BJ (cell line): ENCODE data around the gene AQP5. TPM values are rescaled to one million over a fixed set of nuclear protein-coding genes. Genes with fewer than 3 reads are reported as not detected.
A peak's percentile ranks its signal among the peaks of the same experiment; 100 is the strongest.

Experiments
- CTCF ChIA-PET: fragments of 350-600 bp; formaldehyde crosslinking; extraction: SDS; loops from one replicate; lab custom pipeline; 2021; ENCODE audit warnings: antibody characterized with exemption, inconsistent platforms; lab: Yijun Ruan, JAX
- POLR2A ChIA-PET: fragments of 300-600 bp; sonication (Branson Sonifier 250); formaldehyde crosslinking; extraction: SDS; loops from one replicate; lab custom pipeline; 2021; ENCODE audit warnings: antibody characterized with exemption; lab: Charles Lee
- DNase-seq: peaks from one replicate; pipeline ENCODE4 v3.0.0-alpha.2; 2011; ENCODE audit warnings: low read depth
- H3K27me3 ChIP-seq: 2 replicates; pipeline ENCODE4 v1.6.0; 2011; ENCODE audit warnings: low read length; ENCODE audit not compliant: control insufficient read depth, insufficient read depth
- H3K36me3 ChIP-seq: 2 replicates; pipeline ENCODE4 v1.5.1; 2011; ENCODE audit warnings: low read length; ENCODE audit not compliant: control insufficient read depth, insufficient read depth
- H3K4me3 ChIP-seq: 2 replicates; pipeline ENCODE4 v1.5.1; 2011; ENCODE audit warnings: low read depth, mild to moderate bottlenecking, control low read depth, low read length
- CTCF ChIP-seq: IDR thresholded peaks from 2 replicates; pipeline ENCODE4 v1.5.1; 2011; ENCODE audit warnings: low read depth, mild to moderate bottlenecking, control low read depth, inconsistent platforms, low read length, moderate library complexity; ENCODE audit not compliant: insufficient read depth
- polyA plus RNA-seq: library from polyadenylated mRNA; depleted of rRNA; stranded (reverse); fragments of >200 nt; gene quantifications from 2 replicates; pipeline ENCODE4 v1.2.3, GENCODE V29; 2011

The AQP5 gene
- polyA plus RNA-seq, 1 experiment = not detected

DNA sequence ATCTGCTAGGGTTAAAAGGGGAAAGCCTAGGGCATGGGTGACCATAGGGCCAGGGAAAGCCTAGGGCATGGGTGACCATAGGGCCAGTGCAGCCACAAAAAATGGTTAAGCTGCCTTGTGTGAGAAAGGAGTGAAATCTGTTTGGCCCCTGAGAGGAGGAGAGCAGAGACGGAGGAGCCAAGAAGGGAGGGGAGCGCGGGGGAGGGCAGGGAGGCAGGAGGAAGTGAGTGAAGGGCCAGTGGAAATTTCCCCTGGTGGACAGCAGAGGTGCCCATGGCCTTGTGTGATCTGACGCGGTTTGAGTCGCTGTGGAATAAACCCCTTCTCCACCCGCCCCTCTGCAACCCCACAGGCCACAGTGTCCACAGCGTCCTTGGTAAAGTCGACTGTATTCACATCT lies 10.5 kb downstream of the AQP5 start:
- CTCF ChIA-PET = interaction anchor here (1.6 to 20.0 kb wide), 5 partner anchors 9 to 95 kb away, joined by 3 to 578 read pairs (median 95); partner anchors contain the start of gene ASIC1
- POLR2A ChIA-PET = no interaction called here
- no peak for DNase-seq
- no peak for TF ChIP-seq CTCF
- Histone ChIP-seq H3K36me3 (no peaks in the 10 kb centered on the region), H3K4me3 (no peak overlapping the region), H3K27me3 (peaks cover 19% of the 10 kb centered on the region)

DNA sequence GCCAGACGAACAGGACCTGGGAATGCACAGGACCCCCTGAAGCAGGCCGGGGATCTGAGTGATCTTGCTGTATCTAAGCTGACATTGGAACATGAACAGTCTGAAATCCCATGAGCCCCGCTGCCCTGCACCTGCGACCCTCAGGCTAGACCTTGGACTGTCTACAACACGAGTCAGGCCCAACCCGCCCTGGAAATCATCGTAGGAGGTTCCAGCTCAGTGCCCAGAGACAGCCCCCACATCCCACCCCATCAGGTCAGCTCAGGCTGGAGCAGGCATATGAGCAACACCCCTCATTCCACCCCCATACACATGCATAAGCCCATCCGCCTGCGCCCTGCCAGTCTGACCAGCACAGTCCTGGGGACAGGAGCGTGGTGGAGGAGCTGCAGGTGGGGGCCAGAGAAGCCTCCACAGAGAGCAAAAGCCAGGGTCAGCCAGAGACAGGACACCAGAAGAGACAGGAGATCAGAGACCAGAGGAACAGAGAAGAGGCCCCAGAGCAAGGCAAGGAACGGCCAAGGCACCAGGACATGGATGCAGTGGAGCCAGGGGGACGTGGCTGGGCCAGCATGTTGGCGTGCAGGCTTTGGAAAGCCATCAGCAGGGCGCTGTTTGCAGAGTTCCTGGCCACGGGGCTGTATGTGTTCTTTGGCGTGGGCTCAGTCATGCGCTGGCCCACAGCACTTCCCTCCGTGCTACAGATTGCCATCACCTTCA lies 11.1 kb downstream of the AQP5 start, which contains the start of gene AQP6:
AQP6 (plus strand) TSS at position 307 of the 720 bp plus-strand sequence; CDS start at position 534, 227 bp downstream.
- ChIA-PET POLR2A (no interaction called here), CTCF (interaction anchor here (1.4 to 20.0 kb wide), 5 partner anchors 8 to 105 kb away, joined by 3 to 578 read pairs (median 95); partner anchors contain the start of gene ASIC1)
- no peak for DNase-seq
- no peaks in the 10 kb centered on the region for H3K36me3 ChIP-seq
- no peak for TF ChIP-seq CTCF
- H3K27me3 ChIP-seq = peaks cover 19% of the 10 kb centered on the region
- H3K4me3 ChIP-seq = no peak within 1 kb of the TSS

GRCh38 chr12:49973361-49973830 lies 11.7 kb downstream of the AQP5 start:
- DNase-seq = no peak
- TF ChIP-seq CTCF = no peak
- POLR2A ChIA-PET = no interaction called here
- Histone ChIP-seq H3K27me3 (peaks cover 15% of the 10 kb centered on the region), H3K36me3 (no peaks in the 10 kb centered on the region), H3K4me3 (no peak overlapping the region)
- CTCF ChIA-PET = interaction anchor here (0.8 to 20.0 kb wide), 11 partner anchors 14 to 105 kb away, joined by 3 to 578 read pairs (median 8); partner anchors contain the start of gene ASIC1

GRCh38 chr12:49974231-49974675 lies 12.6 kb downstream of the AQP5 start:
- DNase-seq = no peak
- peaks cover 14% of the 10 kb centered on the region for H3K27me3 ChIP-seq
- H3K4me3 ChIP-seq = no peak overlapping the region
- peak; percentile 76 for TF ChIP-seq CTCF
- ChIA-PET POLR2A (no interaction called here), CTCF (interaction anchor here (0.6 to 20.0 kb wide), 24 partner anchors 9 to 346 kb away, joined by 3 to 578 read pairs (median 4); partner anchors contain the start of gene ASIC1)
- H3K36me3 ChIP-seq = no peaks in the 10 kb centered on the region

- Histone ChIP-seq H3K27me3 (peaks cover 8% of the 10 kb centered on the region), H3K36me3 (no peaks in the 10 kb centered on the region), H3K4me3 (no peak overlapping the region)
- TF ChIP-seq CTCF = no peak
- ChIA-PET CTCF (interaction anchor here (0.6 to 20.0 kb wide), 23 partner anchors 8 to 346 kb away, joined by 3 to 578 read pairs (median 4); partner anchors contain the start of gene ASIC1), POLR2A (no interaction called here)
- DNase-seq = no peak
Observed at GRCh38 chr12:49974677-49975317, 13.1 kb downstream of the AQP5 start.
